ENCODE data around the gene RAC3.

RAC3 gene

DNA sequence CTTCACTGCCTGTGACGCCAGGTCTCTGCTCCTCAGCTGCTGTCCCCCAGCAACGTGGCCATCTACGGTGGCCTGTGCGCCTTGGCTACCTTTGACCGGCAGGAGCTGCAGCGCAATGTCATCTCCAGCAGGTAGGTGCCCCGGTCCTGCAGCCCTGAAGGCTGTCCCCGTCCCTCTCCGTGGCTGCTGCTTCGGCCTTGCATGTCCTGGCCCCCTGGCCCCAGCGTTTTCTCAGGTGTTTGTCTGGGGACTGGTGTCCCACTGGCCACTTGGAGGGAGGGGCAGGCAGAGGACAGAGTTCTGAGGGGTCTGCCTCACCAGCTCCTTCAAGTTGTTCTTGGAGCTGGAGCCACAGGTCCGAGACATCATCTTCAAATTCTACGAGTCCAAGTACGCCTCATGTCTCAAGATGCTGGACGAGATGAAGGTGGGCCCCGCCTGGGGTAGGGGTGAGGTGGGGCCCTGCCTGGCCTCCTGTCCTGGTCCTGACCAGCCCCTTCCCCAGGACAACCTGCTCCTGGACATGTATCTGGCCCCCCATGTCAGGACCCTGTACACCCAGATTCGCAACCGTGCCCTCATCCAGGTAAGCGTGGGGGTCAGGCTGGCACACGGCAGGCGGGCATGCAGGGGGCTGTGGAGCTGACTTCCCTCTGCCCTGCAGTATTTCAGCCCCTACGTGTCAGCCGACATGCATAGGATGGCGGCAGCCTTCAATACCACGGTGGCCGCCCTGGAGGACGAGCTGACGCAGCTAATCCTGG, 24.7 kb downstream of the RAC3 start:
- DNase-seq (ENCODE audit: low read depth) = no peak

DNA sequence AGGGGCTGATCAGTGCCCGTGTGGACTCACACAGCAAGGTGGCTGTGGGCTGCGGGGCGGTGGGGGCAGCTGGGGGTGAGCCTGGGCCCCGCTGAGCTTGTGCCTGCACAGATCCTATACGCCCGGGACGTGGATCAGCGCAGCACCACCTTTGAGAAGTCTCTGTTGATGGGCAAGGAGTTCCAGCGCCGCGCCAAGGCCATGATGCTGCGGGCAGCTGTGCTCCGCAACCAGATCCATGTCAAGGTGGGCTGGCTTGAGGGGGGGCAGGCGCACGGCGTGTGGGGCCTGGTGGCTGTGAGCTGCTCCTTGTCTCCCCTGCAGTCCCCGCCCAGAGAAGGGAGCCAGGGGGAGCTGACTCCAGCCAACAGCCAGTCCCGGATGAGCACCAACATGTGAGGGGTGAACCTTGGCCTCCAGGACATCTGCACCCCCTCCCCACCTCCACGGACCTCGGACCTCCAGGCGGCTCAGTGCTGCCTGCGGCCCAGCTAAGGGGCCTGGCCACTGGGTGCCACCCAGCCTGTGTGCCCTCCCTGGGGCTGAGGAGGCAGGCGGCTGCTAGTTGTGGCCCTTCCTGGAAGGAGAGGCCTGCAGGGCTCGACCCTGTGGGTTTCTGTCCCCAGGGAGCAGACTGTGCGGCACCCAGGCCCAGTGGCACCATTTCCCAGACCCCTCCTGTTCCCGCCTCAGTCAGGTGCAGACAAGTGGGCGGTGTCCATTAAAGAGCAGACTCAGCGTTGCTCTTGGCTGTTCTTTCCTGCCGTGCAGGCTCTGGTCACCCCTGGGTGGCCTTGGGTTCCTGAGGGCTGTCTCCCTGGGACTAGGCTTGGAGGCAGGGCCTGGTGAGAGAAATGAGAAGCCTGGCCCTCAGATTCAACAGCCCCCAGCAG, 25.5 kb downstream of the RAC3 start:
- DNase-seq (ENCODE audit: low read depth) = no peak

DNA sequence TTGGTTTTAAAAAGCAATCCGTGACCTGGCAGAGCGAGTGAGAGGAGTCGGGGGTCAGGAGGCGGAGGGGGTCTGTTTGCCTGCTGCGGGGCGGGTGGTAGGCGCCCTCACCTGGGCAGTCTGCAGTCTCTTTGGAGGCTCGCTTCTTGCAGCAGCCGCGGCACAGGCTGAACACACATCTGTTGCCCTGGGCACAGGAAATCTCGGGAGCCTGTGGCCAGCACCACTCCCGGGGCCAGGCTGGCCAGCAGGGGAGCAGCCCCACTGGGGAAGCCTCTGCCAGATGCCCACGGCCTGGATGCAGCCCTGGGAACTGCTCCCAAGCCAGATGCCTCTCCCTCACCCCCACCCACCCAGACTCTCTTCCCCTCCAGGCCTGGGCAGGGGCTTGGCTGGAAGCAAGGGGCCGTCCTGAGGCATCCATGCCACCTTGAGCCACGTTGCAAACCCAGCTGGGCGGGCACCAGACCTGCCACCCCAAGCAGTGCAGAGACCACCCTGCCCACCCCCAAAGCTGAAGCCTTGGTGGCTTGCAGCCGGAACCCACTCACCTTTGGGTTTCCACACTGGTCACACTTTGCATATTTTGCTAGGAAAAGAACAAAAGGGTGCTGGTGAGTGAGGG, 26.9 kb downstream of the RAC3 start:
- no peak for DNase-seq (ENCODE audit: low read depth)

DNA sequence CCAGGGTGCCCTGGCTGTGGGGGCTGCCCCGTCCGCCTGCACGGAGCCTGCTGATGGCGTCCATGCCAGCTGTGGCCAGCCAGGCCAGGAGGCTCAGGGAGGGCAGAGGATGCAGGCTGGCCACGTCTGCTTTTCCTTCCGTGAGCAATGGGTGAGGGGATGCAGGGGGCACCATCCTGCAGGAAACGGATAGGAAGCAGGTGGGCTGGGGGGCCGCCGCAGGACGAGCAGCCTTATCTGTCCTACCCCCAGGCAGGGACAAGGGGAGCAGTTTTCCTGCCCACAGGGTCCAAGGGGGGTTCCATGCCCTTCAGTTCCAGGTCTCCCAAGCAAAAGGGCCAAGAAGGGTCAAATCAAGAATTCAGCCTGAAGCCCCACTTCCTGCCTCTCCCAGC, 27.4 kb downstream of the RAC3 start:
- no peak for DNase-seq (ENCODE audit: low read depth)

DNA sequence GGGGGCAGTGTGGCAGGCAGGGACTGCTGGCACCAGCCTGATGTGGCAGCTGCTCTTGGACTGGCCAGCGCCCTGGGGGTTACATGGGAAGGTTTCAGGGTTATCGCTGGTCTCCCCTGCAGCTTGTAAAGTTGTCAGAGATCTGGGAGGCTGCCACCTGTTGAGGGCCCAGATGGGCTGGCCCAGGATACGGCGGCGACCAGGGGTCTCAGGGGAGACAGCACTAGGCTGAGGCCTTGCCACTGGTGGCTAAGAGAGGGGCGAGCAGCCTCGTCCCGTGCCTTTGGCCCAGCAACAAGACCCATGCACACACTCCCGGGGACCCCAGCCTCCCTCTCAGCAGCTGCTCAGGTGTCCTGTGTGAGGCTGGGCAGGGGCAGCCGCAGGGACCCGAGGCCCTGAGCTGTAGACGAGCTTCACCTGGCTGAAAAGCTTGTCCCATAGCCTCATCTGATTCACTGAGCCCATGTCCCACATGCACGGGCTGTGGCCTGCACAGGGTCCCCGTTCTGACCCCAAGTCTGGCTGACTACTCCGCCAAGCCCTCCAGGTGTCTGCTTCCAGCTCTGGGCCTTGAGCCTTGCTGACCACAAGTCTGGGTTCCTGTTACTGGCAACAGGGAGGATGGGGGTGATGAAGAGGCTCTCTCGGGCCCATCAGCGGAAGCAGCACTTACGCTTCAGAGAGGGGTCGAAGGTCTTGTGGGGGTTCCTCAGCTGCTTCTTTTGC, 28.0 kb downstream of the RAC3 start:
- DNase-seq (ENCODE audit: low read depth) = no peak

DNA sequence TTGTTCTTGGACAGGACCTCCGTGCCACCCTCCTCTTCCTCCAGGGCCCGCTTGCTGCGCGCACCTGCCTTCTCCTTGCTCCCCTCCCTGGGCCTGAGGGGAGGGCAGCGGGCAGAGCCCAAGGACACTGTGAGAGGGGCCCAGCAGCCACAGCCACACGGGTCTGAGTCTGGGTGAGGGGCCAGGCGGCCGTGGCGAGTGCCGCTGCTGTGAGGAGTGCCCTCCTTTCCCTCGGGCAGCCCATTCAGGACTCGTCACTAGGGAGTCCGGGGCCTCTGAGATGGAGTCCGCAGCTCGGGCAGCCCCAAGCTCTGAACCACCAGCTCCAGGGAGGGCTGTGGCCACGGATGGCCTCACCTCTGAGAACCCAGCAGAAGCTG, 28.5 kb downstream of the RAC3 start:
- DNase-seq (ENCODE audit: low read depth) = no peak

DNA sequence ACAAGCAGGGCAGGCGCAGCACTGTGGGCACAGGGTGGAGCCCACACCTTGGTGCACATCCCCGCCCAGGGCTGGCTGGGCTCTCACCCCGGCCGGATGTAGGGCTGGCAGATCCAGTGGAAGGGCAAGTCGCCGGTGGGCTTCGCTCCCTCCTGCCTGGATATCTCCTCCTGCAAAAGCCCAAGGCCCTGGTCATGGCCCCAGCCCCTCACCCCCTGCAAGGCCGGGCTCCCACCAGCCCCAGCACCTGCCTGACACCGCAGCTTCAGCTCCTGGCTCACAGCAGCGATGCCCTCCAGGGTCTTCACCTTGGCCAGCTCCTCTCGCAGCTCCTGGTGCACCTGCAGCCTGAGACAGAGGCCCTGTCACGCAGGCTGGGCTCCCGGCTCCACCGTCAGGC, 29.1 kb downstream of the RAC3 start:
- DNase-seq (ENCODE audit: low read depth) = no peak

DNA sequence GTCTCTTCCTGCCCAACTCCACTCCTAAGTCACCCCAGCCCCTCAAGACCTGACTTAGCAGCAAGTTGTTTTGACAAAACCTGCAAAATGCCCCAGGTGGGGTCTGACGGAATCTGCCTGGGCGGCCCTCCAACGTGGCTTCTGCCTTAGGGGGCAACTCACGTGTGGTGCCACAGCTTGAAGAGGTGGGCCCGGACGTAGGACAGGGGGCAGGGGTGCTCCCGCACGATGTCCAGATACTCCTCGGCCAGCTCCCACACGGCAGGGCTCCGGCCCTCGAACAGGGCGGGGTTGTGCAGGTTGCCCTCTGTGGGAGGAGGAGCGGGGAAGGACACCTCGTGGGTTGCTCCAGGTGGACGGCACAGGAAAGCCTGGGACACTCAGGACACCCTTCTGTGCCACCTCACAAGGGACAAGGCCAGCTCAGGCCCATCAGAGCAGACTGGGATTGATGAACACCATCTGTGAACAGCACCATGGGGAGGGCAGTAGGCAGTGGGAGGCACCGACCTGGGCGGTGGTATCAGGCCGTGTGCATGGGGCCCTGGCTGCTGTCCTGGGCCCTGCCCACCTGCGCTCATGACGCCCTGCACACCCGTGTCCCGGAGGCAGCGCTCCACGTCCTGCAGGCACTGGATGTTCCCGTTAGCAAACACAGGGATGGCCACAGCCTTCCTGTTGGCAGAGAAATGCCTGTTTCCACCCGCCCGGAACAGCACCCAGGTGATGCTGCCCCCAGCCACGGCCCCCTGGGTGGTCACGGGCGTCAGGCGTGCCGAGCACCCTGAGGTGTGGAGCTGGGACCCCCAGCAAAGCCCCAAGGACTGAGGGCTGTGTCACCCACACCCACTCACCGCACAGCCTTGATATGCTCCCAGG, 29.8 kb downstream of the RAC3 start:
- no peak for DNase-seq (ENCODE audit: low read depth)

DNA sequence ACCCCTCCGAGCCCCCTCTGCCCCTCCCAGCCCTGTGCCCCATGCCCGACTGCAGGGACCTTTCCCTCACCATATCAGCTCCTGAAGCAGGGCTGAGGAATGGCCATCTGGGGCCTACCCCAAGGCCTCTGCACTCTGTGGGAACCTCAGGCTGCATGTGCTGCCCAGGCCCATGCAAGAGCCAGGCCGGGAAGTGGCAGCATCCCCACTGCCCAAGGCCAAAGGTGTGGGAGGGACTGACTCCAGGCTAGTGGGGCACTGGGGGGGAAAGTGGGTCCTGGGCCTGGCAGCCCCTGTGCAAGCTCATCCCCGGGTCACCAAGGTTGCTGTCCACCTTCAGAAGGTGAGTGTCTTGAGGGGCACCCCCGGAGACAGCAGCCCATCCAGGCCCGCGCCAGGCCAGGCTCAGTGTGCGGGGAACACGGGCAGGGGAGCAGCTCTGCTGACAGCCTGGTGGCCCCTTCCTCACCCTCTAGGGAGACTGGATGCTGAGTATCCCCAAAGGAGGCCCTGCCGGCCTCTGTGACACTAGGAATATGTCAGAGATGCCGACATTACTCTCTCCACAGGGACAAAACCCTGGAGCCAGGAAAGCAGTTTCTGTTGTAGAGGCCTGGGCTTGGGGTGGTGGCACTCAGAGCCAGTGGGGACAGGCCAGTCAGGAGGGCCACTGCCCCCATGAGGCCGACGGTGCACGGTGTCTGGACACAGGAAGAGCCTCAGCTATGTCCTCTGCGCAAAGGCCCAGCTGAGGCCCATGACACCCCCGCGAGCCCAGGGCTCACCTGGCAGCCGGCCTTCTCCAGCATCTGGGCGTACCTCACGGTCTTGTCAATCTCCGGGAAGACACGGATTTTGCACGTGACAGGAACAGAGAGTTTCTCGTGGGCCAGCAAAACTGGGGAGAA, 30.9 kb downstream of the RAC3 start:
- DNase-seq (ENCODE audit: low read depth) = no peak

DNA sequence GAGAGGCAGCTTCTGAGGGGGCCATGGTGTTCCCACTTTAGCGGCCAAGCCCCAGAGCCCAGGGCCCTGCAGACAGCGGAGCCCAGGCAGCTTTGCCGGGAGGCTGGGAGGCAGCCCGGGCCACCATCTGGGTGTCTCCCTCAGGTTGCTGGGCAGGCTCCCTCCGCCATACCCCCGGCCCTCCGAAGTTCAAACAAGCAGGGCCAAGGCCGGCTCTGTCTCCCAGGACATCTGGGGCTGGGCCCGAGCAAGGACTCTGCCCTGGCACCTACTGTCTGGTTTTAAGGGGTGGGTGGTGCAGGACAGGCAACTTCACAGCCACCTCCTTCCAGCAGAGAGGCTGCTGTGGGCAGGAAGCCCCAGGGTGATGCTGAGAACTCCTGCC, 31.5 kb downstream of the RAC3 start:
- no peak for DNase-seq (ENCODE audit: low read depth)

DNA sequence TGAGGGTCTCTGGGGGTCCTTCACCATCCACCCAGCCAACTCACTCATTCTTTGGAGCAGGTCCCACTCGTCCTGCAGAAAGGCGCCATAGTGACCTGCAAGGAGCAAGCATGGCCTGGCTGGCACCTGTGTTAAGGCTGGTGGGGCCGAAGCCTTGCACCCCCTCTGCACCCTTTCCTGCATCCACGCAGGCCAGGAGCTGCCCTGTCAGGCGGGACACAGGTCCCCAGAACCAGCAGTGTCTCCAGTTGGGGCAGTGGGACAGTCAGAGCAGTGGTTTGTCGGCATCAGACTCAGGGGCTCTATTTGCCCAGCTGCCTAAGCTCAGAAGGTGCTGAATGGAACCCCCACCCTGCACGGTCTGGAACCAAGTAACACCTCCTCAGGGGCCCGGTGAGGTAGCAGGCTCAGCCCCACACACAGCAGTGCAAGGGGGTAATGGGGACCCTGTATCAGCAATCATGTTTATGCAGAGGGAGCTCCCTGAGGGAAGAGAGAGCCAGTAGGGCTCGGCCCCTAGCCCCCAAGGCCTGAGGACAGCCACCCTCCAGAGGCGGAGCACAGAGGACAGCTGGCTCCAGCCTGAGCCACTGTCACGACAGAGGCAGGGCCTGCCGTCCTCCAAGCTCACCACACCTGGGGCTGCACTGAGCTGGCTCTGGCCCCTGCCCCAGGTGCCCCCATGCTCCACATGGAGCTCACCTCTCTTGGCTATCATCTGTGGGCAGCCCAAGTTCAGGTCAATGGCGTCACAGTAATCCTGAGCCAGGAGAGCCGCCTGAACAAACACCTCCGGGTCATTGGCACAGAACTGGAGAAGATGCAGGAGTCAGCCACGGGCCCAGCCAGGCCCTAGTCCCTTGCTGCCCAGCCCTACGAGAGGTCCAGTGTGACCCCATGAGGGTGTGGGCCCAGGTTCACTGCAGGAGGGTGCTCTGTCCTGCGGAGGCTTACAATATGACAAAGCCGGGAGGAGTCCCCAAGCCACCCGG, 32.2 kb downstream of the RAC3 start:
- no peak for DNase-seq (ENCODE audit: low read depth)

DNA sequence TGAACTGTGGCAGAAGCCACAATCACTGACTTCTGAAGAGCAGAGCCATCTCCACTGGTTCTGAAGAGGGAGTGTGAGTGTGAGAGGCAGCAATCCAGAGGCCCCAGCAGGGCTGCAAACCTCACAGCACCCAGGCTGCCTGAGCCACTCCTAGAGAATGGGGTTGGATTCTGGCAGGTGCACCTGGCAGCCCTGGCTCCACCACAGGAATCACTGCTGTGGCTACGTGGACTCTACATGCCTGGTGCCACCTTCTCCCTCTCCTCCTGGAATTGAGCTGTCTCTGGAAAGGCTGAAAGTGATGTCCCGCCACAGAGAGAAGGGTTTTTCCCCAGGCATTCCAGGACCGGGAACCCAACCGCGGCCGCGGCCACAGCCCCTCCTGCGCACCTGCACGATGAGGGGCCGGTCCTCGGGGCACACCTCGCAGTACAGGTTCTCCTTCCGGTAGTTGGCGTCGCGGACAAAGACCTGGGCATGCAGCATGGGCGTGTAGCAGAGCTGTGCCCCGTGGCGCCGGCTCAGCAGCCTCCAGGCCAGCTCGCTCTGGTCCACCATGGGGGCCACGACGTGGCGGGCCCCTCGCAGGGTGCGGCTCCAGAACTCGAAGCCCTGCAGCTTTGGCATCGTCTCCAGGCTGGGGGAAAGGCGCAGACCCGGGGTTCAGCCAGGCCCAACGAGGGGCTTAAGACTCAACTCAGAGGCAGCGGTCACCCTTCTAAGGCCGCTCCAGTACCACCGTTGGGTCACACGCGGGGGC, 33.1 kb downstream of the RAC3 start:
- no peak for DNase-seq (ENCODE audit: low read depth)

DNA sequence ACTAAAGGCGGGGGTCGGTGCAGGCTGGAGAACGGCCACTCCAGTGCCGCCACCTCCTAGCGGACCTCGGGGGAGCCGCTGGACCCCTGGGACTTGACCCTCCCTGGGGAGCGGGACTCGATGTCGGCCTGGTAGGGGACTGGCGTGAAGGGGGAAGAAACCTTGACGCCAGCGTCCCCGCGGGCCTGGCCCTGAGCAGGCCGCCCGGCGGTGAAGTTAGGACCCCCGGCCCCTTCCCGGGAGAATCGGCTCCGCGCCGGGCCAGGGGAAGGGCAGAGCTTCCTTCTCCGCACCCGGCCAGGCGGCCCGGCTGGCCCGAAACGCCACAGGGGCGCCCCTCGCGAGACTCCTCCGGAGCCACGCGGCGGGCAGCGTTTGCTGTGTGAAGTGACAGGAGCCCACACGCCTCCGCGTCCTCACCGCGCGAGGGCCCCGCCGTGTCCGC, 33.7 kb downstream of the RAC3 start:
- DNase-seq (ENCODE audit: low read depth) = peak; percentile 50

DNA sequence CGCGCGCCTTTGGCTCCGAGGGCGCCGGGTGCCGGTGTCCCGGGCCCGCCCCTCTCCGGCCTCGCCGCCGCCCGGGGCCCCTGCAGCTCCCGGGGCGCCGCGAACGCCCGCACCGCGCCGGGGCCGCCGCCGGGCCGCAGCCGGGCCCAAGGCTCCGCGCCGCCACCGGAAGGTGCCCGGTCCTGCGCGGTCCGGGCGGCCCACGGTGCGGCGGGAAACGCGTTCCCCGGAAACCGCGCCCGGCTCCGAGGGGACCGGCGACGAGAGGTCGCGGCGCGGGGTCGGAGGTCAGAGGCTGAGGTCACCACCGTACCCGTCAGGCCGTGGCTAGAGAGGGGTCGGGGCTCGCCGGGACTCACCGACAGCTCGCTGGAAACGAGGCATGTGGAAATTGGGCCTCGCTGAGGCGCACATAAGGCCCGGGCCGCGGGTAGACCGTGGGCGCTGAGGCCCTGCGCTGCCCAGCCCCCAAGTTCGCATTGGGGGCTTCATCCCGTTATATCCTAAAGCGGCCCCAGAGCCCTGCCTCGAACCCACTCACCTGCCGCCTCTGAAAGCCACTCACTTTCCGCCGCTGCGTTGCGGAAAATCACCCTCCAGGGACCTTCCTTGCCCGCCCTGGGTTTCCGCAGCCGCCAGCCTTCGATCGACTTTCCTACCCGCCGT, 34.3 kb downstream of the RAC3 start, which contains the start of gene DUS1L:
TSS of gene DUS1L (minus strand) at position 167 of the 666 bp plus-strand sequence. CDS start 745 bp downstream, outside the sequence.
- peak; percentile 46 for DNase-seq (ENCODE audit: low read depth)

DNA sequence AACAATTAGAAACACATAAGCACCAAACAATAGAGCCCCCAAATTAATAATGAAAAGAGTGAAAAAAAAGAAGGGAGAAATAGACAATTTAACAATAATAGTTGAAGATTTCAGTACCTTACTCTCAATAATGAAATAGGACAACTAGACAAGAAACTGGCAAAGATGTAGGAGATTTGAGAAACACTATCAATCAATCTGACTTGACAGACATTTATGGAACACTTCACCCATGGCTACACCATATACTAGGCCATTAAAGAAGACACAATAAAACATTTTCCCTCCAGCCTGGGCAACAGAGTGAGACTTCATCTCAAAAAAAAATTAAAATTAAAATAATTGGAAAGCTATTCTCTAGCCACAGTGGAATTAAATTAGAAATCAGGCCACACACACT, 39.1 kb downstream of the RAC3 start:
- DNase-seq (ENCODE audit: low read depth) = no peak

DNA sequence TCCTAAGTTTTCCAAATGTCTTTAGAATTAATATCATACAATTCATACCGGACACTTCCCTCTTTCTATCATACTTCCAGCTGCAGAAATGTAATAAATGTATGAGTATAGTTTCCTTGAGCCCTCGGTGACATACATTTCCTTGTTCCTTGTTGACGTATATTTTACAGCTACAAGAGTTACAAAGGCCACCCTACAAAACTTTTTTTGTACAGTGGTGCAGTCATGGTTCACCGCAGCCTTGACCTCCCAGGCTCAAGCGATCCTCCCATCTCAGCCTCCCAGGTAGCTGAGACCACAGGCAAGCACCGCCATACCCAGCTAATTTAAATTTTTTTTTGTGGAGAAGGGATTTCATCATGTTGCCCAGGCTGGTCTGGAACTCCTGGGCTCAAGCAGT, 41.3 kb downstream of the RAC3 start:
- DNase-seq (ENCODE audit: low read depth) = no peak

DNA sequence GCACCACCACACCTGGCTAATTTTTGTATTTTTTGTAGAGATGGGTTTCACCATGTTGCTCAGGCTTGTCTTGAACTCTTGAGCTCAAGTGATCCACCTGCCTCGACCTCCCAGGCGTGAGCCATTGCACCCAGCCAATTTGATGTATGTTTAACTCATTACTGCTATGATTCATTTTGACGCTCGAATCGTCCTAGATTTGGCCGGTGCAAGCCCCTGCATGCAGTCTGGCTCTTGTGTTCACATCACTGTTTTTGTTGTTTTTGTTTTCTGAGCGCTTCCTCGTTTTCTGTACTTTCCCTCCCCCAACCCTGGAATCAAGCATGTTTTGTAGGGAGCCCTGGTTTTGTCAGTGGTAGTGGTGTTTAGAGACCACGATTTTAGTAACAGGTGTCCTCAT, 42.0 kb downstream of the RAC3 start:
- DNase-seq (ENCODE audit: low read depth) = no peak
